Spleen (tissue), 11 donors: ENCODE data around the gene BRINP1. TPM values are rescaled to one million over a fixed set of nuclear protein-coding genes. Genes with fewer than 3 reads are reported as not detected.
"Not testable (repeated sequence)": the region's sequence is repeated elsewhere in the genome, so short reads cannot be mapped to it uniquely, and the experiment has no call there.

Experiments
- DNase-seq: peaks from one replicate; pipeline ENCODE4 v3.0.0-alpha.2; 2020
- H3K27ac ChIP-seq, 8 donors: fragments of 200-600 bp; sonication (generic) in 7 of 8; 1 replicate in 4 of 8; 2 replicates in 4 of 8; pipeline versions ENCODE4 v1.5.0 to v1.8.0; 2016 to 2021; ENCODE audit warnings: inconsistent platforms in 4 of 8, mild to moderate bottlenecking in 4 of 8, moderate library complexity in 1 of 8
- H3K27me3 ChIP-seq, 7 donors: fragments of 200-600 bp; sonication (generic) in 6 of 7; replicated peaks in 1 of 7; 1 replicate in 4 of 7; 2 replicates in 3 of 7; pipeline versions ENCODE4 v1.5.0 to v1.8.0; 2016 to 2021; ENCODE audit warnings: inconsistent platforms in 3 of 7, mild to moderate bottlenecking in 1 of 7
- H3K36me3 ChIP-seq, 6 donors: fragments of 200-600 bp; sonication (generic) in 5 of 6; 1 replicate in 4 of 6; 2 replicates in 2 of 6; pipeline versions ENCODE4 v1.5.0 to v1.8.0; 2016 to 2021; ENCODE audit warnings: inconsistent platforms in 2 of 6
- H3K4me1 ChIP-seq, 6 donors: fragments of 200-600 bp; sonication (generic) in 5 of 6; 1 replicate in 3 of 6; 2 replicates in 3 of 6; pipeline versions ENCODE4 v1.5.0 to v1.8.0; 2016 to 2021; ENCODE audit warnings: inconsistent platforms in 3 of 6
- H3K4me3 ChIP-seq, 8 donors: fragments of 200-600 bp; sonication (generic) in 7 of 8; 1 replicate in 4 of 8; 2 replicates in 4 of 8; pipeline versions ENCODE4 v1.5.0 to v1.8.0; 2016 to 2021; ENCODE audit warnings: inconsistent platforms in 4 of 8, mild to moderate bottlenecking in 4 of 8, moderate library complexity in 2 of 8
- H3K9me3 ChIP-seq, 8 donors: fragments of 200-600 bp; sonication (generic) in 7 of 8; 1 replicate in 4 of 8; 2 replicates in 4 of 8; pipeline versions ENCODE4 v1.5.0 to v1.8.0; 2016 to 2021; ENCODE audit warnings: inconsistent platforms in 4 of 8
- CTCF ChIP-seq, 11 experiments: fragments of 200-600 bp in 7 of 11; fragments of 450-650 bp in 4 of 11; sonication (generic) in 4 of 11; IDR thresholded peaks in 8 of 11; conservative IDR thresholded peaks in 3 of 11; 1 replicate in 7 of 11; 2 replicates in 4 of 11; pipeline versions ENCODE4 v1.4.0 to v1.8.0; 2016 to 2021; ENCODE audit warnings: antibody characterized with exemption in 11 of 11, inconsistent platforms in 4 of 11, mild to moderate bottlenecking in 1 of 11
- POLR2A ChIP-seq, 3 donors: fragments of 450-650 bp; IDR thresholded peaks; one replicate each; pipeline ENCODE4 v1.5.1; 2017; ENCODE audit warnings: antibody characterized with exemption in 3 of 3, mild to moderate bottlenecking in 1 of 3
- POLR2AphosphoS5 ChIP-seq, 3 donors: sonication (generic); formaldehyde crosslinking; IDR thresholded peaks; one replicate each; pipeline ENCODE4 v1.5.1; 2017; ENCODE audit warnings: antibody characterized with exemption in 3 of 3
- WGBS, 5 donors: extraction: QIAGEN DNeasy Blood & Tissue Kit in 3 of 5; methylation state at CpG; one replicate each; pipeline versions ENCODE4 v1.1.5 to v1.1.7; 2013 to 2018; 5-methylcytosine and 5-hydroxymethylcytosine counted together
- intact Hi-C: fragments of 100-400 bp; cut with DNase I; formaldehyde crosslinking; loops from one replicate; pipeline ENCODE4 v1.15.0; 2023; ENCODE audit warnings: low total_unique reads
- polyA plus RNA-seq, 3 donors: library from polyadenylated mRNA; stranded (reverse); fragments of 200-250 nt; gene quantifications; one replicate each; pipeline ENCODE4 v1.2.1, GENCODE V29; 2013
- total RNA-seq, 7 donors: library from RNA; depleted of rRNA in 3 of 7; stranded (reverse); fragments of >200 nt in 3 of 7; fragmentation: NEBNext Ultra II Directional in 4 of 7; extraction: Animal tissue kit (Norgen Biotek cat#: 25700) in 4 of 7; gene quantifications; one replicate each; pipeline versions ENCODE4 v1.1.0 to v1.2.1, GENCODE V29; 2016 to 2021
- donor health status: healthy with polysubstance abuse.
- donor health status: DM: no; HTN: no; CAD: no; lungs with moderate emphysema.
- donor health status: DM: no; HTN: no; CAD: no.
- donor health status: Bipolar disorder and iron deficiency.
- donor health status: healthy.
- donor health status: DM: no; HTN: no; CAD: no.
- donor health status: DM: yes; HTN: yes; CAD: no.

The BRINP1 gene
- total and polyA plus RNA-seq, 10 donors, result 0.05 to 1.2 (median 0.32) TPM; not detected in 1

- Histone ChIP-seq H3K27ac (no peak overlapping the region), H3K4me3 (no peak overlapping the region), H3K4me1 (no peaks in the 10 kb centered on the region), H3K27me3 (no peaks in the 10 kb centered on the region), H3K9me3 (peaks cover 0 to 10% (median 0%) of the 10 kb centered on the region in 8 donors), H3K36me3 (no peaks in the 10 kb centered on the region)
- TF ChIP-seq POLR2AphosphoS5 (IDR thresholded peaks at IDR 0.05), result no peak
- TF ChIP-seq POLR2A (IDR thresholded peaks at IDR 0.05), result no peak
- no peak for TF ChIP-seq CTCF (IDR thresholded peaks at IDR 0.05 in 8 of 11, conservative IDR thresholded peaks at IDR 0.05 in 3 of 11)
- DNase-seq, result no peak
- intact Hi-C loops, result no loop called here
- 78 to 86% (median 81%) methylated on average over 9 of the region's 9 CpGs for WGBS, 5 donors
Observed at GRCh38 chr9:119177196-119177595, 192.0 kb downstream of the BRINP1 start.

GRCh38 chr9:119175581-119175980 lies 193.7 kb downstream of the BRINP1 start:
- H3K4me3 ChIP-seq, result no peak overlapping the region
- intact Hi-C loops, result no loop called here
- no peaks in the 10 kb centered on the region for H3K36me3 ChIP-seq
- no peak for TF ChIP-seq POLR2AphosphoS5 (IDR thresholded peaks at IDR 0.05)
- no peak for TF ChIP-seq CTCF (IDR thresholded peaks at IDR 0.05 in 8 of 11, conservative IDR thresholded peaks at IDR 0.05 in 3 of 11)
- no peak for TF ChIP-seq POLR2A (IDR thresholded peaks at IDR 0.05)
- peaks cover 0 to 10% (median 0%) of the 10 kb centered on the region in 8 donors for H3K9me3 ChIP-seq
- no peak for DNase-seq
- no peak overlapping the region for H3K27ac ChIP-seq
- H3K27me3 ChIP-seq, result no peaks in the 10 kb centered on the region
- 66 to 87% (median 83%) methylated on average over 1 of the region's 1 CpG for WGBS, 5 donors
- H3K4me1 ChIP-seq, result no peaks in the 10 kb centered on the region

- H3K36me3 ChIP-seq, H3K4me1 ChIP-seq, intact Hi-C loops, H3K27me3 ChIP-seq, H3K27ac ChIP-seq, H3K4me3 ChIP-seq, DNase-seq: not testable (repeated sequence)
- 23 to 45% (median 38%) methylated on average over 23 to 27 of the region's 27 CpGs for WGBS, 5 donors
- peaks cover 0 to 20% (median 1%) of the 10 kb centered on the region in 8 donors for H3K9me3 ChIP-seq
Observed at GRCh38 chr9:119169222-119169621, 200.0 kb downstream of the BRINP1 start.

- no peaks in the 10 kb centered on the region for H3K4me1 ChIP-seq
- no peaks in the 10 kb centered on the region for H3K36me3 ChIP-seq
- intact Hi-C loops, result no loop called here
- H3K4me3 ChIP-seq, result no peak overlapping the region
- H3K27me3 ChIP-seq, result peaks cover 0 to 7% (median 0%) of the 10 kb centered on the region in 7 donors
- H3K27ac ChIP-seq, result no peak overlapping the region
- DNase-seq, result no peak
- no peak for TF ChIP-seq POLR2A (IDR thresholded peaks at IDR 0.05)
- no peak for TF ChIP-seq POLR2AphosphoS5 (IDR thresholded peaks at IDR 0.05)
- no peak for TF ChIP-seq CTCF (IDR thresholded peaks at IDR 0.05 in 8 of 11, conservative IDR thresholded peaks at IDR 0.05 in 3 of 11)
- WGBS, 5 donors, result 93 to 98% (median 97%) methylated on average over 9 to 16 of the region's 16 CpGs
- peaks cover 0 to 18% (median 1%) of the 10 kb centered on the region in 8 donors for H3K9me3 ChIP-seq
Observed at GRCh38 chr9:119167876-119168275, 201.4 kb downstream of the BRINP1 start.

GRCh38 chr9:119167267-119167666 lies 202.0 kb downstream of the BRINP1 start:
- peaks cover 0 to 7% (median 0%) of the 10 kb centered on the region in 7 donors for H3K27me3 ChIP-seq
- H3K4me3 ChIP-seq, result no peak overlapping the region
- H3K27ac ChIP-seq, result no peak overlapping the region
- intact Hi-C loops, result no loop called here
- WGBS, 5 donors, result 89 to 97% (median 94%) methylated on average over 21 of the region's 21 CpGs
- peaks cover 0 to 18% (median 1%) of the 10 kb centered on the region in 8 donors for H3K9me3 ChIP-seq
- no peaks in the 10 kb centered on the region for H3K36me3 ChIP-seq
- TF ChIP-seq POLR2AphosphoS5 (IDR thresholded peaks at IDR 0.05) (no peak), POLR2A (IDR thresholded peaks at IDR 0.05) (no peak), CTCF (IDR thresholded peaks at IDR 0.05 in 8 of 11, conservative IDR thresholded peaks at IDR 0.05 in 3 of 11) (no peak)
- H3K4me1 ChIP-seq, result no peaks in the 10 kb centered on the region
- DNase-seq, result no peak
